HEK293 (cell line): Measurements from ENCODE around the gene PLEKHG4.

Experiments
- CTCF ChIA-PET: fragments of 350-600 bp; formaldehyde crosslinking; extraction: SDS; loops from one replicate; lab custom pipeline; 2021; ENCODE audit warnings: antibody characterized with exemption; lab: Yijun Ruan, JAX
- POLR2A ChIA-PET: fragments of 300-600 bp; formaldehyde crosslinking; extraction: SDS; loops from one replicate; lab custom pipeline; 2020; ENCODE audit warnings: antibody characterized with exemption, inconsistent platforms; lab: Yijun Ruan, JAX
- H3K27ac ChIP-seq: fragments of 200-500 bp; sonication (Bioruptor generic); 2 replicates; pipeline ENCODE4 v1.5.1; 2014; ENCODE audit warnings: low read depth, low read length, control low read depth, inconsistent platforms; ENCODE audit errors: extremely low read depth
- H3K36me3 ChIP-seq, 2 experiments: fragments of 200-500 bp in 1 of 2; sonication (Bioruptor generic) in 1 of 2; 1 replicate in 1 of 2; 2 replicates in 1 of 2; pipeline ENCODE4 v1.5.1; 2014 to 2017; ENCODE audit warnings: inconsistent platforms in 2 of 2, low read length in 2 of 2; ENCODE audit not compliant: control insufficient read depth in 2 of 2, insufficient read depth in 1 of 2
- H3K4me1 ChIP-seq: fragments of 200-500 bp; sonication (Bioruptor generic); 2 replicates; pipeline ENCODE4 v1.5.1; 2014; ENCODE audit warnings: mild to moderate bottlenecking, low read length, inconsistent platforms; ENCODE audit not compliant: control insufficient read depth, insufficient read depth
- H3K4me3 ChIP-seq: 2 replicates; pipeline ENCODE4 v1.5.1; 2011; ENCODE audit warnings: low read depth, mild to moderate bottlenecking, control low read depth, low read length, moderate library complexity
- H3K9me3 ChIP-seq: fragments of 200-500 bp; sonication (Bioruptor generic); 2 replicates; pipeline ENCODE4 v1.5.1; 2014; ENCODE audit warnings: low read depth, low read length, inconsistent platforms; ENCODE audit not compliant: control insufficient read depth, insufficient read depth
- HOXC10 ChIP-seq: sonication (generic); formaldehyde crosslinking; IDR thresholded peaks from 2 replicates; pipeline ENCODE4 v1.8.1; 2023; ENCODE audit warnings: mild to moderate bottlenecking, missing genetic modification reagents
- IKZF3 ChIP-seq: fragments of 450-650 bp; IDR thresholded peaks from 2 replicates; pipeline ENCODE4 v1.5.0; 2018; ENCODE audit warnings: missing biosample characterization, mild to moderate bottlenecking, missing genetic modification characterization, moderate library complexity
- SALL2 ChIP-seq: fragments of 450-650 bp; formaldehyde crosslinking; IDR thresholded peaks from 2 replicates; pipeline ENCODE4 v1.5.0; 2017; ENCODE audit warnings: missing biosample characterization, mild to moderate bottlenecking, missing genetic modification characterization, borderline replicate concordance
- ZBTB17 ChIP-seq: fragments of 450-650 bp; formaldehyde crosslinking; IDR thresholded peaks from 2 replicates; pipeline ENCODE4 v1.5.1; 2016; ENCODE audit warnings: missing biosample characterization, missing genetic modification characterization
- ZEB2 ChIP-seq: fragments of 450-650 bp; formaldehyde crosslinking; IDR thresholded peaks from 2 replicates; pipeline ENCODE4 v1.5.1; 2016; ENCODE audit warnings: missing biosample characterization, missing genetic modification characterization
- ZNF132 ChIP-seq: fragments of 450-650 bp; formaldehyde crosslinking; IDR thresholded peaks from 2 replicates; pipeline ENCODE4 v1.5.1; 2017; ENCODE audit warnings: missing biosample characterization, missing genetic modification characterization, borderline replicate concordance
- ZNF2 ChIP-seq: fragments of 450-650 bp; formaldehyde crosslinking; IDR thresholded peaks from 2 replicates; pipeline ENCODE4 v1.5.1; 2016; ENCODE audit warnings: missing biosample characterization, missing genetic modification characterization
- ZNF202 ChIP-seq: fragments of 450-650 bp; formaldehyde crosslinking; IDR thresholded peaks from 2 replicates; pipeline ENCODE4 v1.5.1; 2016; ENCODE audit warnings: missing biosample characterization, missing genetic modification characterization, borderline replicate concordance
- ZNF239 ChIP-seq: fragments of 450-650 bp; formaldehyde crosslinking; IDR thresholded peaks from 2 replicates; pipeline ENCODE4 v1.5.1; 2016; ENCODE audit warnings: missing biosample characterization, missing genetic modification characterization
- ZNF350 ChIP-seq: fragments of 450-650 bp; formaldehyde crosslinking; IDR thresholded peaks from 2 replicates; pipeline ENCODE4 v1.5.0; 2017; ENCODE audit warnings: missing biosample characterization, mild to moderate bottlenecking, missing genetic modification characterization
- ZNF600 ChIP-seq: fragments of 450-650 bp; formaldehyde crosslinking; IDR thresholded peaks from 2 replicates; pipeline ENCODE4 v1.5.1; 2016; ENCODE audit warnings: missing biosample characterization, missing genetic modification characterization
- ZSCAN16 ChIP-seq: fragments of 450-650 bp; formaldehyde crosslinking; IDR thresholded peaks from 2 replicates; pipeline ENCODE4 v1.5.1; 2016; ENCODE audit warnings: missing biosample characterization, missing genetic modification characterization
- TF ChIP-seq, protein P1 (sequence below): fragments of 450-650 bp; formaldehyde crosslinking; IDR thresholded peaks from 2 replicates; pipeline ENCODE4 v1.5.1; 2016; ENCODE audit warnings: missing biosample characterization, missing genetic modification characterization, borderline replicate concordance
- TF ChIP-seq, protein P2 (sequence below): fragments of 450-650 bp; formaldehyde crosslinking; IDR thresholded peaks from 2 replicates; pipeline ENCODE4 v1.5.1; 2016; ENCODE audit warnings: missing biosample characterization, missing genetic modification characterization
- TF ChIP-seq, protein P3 (sequence below): sonication (generic); formaldehyde crosslinking; IDR thresholded peaks from 2 replicates; pipeline ENCODE4 v1.8.1; 2022; ENCODE audit warnings: mild to moderate bottlenecking, moderate library complexity, missing genetic modification reagents
- TF ChIP-seq, protein P4 (sequence below): fragments of 450-650 bp; formaldehyde crosslinking; IDR thresholded peaks from 2 replicates; pipeline ENCODE4 v1.5.1; 2016; ENCODE audit warnings: missing biosample characterization, missing genetic modification characterization
- TF ChIP-seq, protein P5 (sequence below): fragments of 450-650 bp; IDR thresholded peaks from 2 replicates; pipeline ENCODE4 v1.5.1; 2018; ENCODE audit warnings: missing biosample characterization, missing genetic modification characterization

Gene PLEKHG4

DNA sequence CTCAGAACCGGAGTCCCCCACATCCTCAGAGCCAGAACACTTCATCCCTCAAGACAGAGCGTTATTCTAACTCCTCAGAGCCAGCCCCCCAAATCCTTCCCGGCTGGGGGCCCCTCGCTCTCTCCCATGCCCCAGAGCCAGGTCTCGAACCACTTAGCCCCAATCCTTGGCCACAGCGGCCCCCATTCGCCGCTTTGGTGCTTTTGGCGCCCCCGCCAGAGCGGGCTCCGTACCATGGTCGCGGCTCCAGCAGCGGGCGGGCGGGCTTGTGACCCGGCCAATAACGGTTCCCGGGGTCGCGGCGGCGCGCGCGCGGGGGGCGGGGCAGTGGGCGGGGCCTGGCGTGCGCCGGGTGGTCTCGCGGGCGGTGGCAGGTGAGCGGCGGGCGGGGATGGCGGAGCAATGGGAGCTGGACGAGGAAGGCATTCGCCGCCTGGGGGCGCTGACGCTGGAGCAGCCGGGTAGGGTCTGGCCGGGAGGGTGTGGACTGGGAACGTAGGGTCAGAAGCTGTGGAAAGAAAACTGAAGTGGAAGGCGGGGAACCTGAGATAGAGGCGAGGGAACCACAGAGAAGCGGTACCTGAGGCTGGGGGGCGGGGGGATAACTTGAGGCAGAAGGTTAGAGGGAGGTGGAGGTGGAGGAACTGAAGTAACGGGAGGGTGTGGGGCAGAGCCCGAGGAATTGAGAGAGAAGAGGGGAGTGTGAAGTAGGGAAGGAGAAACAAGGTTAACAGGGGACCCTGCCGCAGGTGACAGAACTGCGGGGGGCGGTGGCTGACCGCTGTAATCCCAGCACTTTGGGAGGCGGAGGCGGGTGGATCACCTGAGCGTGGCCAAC is 47.4 kb downstream of the PLEKHG4 start, which contains the start of the genes KCTD19 and LRRC36 (continued):
- TF ChIP-seq ZNF202 (tag by site-specific recombination): 0 out of 2 replicates have a peak, but pooled peaks have one; percentile 51
- TF ChIP-seq ZEB2 (tag by site-specific recombination): peak; percentile 75
- TF ChIP-seq ZNF239 (tag by site-specific recombination): no peak
- TF ChIP-seq ZSCAN16 (tag by site-specific recombination): 0 out of 2 replicates have a peak, but pooled peaks have one; percentile 19
- TF ChIP-seq ZNF600 (tag by site-specific recombination): peak; percentile 71
- TF ChIP-seq IKZF3: peak; percentile 49
- TF ChIP-seq, protein P1, sequence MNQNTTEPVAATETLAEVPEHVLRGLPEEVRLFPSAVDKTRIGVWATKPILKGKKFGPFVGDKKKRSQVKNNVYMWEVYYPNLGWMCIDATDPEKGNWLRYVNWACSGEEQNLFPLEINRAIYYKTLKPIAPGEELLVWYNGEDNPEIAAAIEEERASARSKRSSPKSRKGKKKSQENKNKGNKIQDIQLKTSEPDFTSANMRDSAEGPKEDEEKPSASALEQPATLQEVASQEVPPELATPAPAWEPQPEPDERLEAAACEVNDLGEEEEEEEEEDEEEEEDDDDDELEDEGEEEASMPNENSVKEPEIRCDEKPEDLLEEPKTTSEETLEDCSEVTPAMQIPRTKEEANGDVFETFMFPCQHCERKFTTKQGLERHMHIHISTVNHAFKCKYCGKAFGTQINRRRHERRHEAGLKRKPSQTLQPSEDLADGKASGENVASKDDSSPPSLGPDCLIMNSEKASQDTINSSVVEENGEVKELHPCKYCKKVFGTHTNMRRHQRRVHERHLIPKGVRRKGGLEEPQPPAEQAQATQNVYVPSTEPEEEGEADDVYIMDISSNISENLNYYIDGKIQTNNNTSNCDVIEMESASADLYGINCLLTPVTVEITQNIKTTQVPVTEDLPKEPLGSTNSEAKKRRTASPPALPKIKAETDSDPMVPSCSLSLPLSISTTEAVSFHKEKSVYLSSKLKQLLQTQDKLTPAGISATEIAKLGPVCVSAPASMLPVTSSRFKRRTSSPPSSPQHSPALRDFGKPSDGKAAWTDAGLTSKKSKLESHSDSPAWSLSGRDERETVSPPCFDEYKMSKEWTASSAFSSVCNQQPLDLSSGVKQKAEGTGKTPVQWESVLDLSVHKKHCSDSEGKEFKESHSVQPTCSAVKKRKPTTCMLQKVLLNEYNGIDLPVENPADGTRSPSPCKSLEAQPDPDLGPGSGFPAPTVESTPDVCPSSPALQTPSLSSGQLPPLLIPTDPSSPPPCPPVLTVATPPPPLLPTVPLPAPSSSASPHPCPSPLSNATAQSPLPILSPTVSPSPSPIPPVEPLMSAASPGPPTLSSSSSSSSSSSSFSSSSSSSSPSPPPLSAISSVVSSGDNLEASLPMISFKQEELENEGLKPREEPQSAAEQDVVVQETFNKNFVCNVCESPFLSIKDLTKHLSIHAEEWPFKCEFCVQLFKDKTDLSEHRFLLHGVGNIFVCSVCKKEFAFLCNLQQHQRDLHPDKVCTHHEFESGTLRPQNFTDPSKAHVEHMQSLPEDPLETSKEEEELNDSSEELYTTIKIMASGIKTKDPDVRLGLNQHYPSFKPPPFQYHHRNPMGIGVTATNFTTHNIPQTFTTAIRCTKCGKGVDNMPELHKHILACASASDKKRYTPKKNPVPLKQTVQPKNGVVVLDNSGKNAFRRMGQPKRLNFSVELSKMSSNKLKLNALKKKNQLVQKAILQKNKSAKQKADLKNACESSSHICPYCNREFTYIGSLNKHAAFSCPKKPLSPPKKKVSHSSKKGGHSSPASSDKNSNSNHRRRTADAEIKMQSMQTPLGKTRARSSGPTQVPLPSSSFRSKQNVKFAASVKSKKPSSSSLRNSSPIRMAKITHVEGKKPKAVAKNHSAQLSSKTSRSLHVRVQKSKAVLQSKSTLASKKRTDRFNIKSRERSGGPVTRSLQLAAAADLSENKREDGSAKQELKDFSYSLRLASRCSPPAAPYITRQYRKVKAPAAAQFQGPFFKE (tag by site-specific recombination): 0 out of 2 replicates have a peak, but pooled peaks have one; percentile 28
- TF ChIP-seq ZNF2 (tag by site-specific recombination): peak; percentile 93

DNA sequence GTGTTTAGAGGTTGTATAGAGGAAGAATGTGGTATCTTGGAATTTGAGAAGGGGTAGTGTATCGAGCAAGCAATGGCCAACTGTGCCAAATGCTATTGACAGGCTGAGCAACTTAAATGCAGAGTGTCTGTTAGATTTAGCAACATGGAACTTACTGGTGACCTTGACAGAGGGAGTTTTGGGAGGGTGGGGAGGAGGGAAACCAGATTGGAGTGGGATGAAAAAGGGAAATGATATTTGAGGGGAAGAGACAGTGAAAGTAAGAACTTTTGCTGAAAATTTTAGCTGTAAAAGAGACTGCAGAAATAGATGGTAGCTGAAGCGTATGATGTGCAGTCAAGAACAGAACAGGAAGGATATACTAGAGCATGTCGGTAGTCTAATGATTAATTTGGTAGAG is 48.4 kb downstream of the PLEKHG4 start:
- CTCF ChIA-PET: interaction anchor here (0.7 to 2.6 kb wide), 18 partner anchors 8 to 315 kb away, joined by 3 to 18 read pairs (median 5); partner anchors contain the start of gene ZDHHC1
- no peak for TF ChIP-seq HOXC10
- TF ChIP-seq SALL2: no peak
- no peak for TF ChIP-seq ZNF132 (tag by site-specific recombination)
- TF ChIP-seq ZNF350 (tag by site-specific recombination): no peak
- TF ChIP-seq, protein P2, sequence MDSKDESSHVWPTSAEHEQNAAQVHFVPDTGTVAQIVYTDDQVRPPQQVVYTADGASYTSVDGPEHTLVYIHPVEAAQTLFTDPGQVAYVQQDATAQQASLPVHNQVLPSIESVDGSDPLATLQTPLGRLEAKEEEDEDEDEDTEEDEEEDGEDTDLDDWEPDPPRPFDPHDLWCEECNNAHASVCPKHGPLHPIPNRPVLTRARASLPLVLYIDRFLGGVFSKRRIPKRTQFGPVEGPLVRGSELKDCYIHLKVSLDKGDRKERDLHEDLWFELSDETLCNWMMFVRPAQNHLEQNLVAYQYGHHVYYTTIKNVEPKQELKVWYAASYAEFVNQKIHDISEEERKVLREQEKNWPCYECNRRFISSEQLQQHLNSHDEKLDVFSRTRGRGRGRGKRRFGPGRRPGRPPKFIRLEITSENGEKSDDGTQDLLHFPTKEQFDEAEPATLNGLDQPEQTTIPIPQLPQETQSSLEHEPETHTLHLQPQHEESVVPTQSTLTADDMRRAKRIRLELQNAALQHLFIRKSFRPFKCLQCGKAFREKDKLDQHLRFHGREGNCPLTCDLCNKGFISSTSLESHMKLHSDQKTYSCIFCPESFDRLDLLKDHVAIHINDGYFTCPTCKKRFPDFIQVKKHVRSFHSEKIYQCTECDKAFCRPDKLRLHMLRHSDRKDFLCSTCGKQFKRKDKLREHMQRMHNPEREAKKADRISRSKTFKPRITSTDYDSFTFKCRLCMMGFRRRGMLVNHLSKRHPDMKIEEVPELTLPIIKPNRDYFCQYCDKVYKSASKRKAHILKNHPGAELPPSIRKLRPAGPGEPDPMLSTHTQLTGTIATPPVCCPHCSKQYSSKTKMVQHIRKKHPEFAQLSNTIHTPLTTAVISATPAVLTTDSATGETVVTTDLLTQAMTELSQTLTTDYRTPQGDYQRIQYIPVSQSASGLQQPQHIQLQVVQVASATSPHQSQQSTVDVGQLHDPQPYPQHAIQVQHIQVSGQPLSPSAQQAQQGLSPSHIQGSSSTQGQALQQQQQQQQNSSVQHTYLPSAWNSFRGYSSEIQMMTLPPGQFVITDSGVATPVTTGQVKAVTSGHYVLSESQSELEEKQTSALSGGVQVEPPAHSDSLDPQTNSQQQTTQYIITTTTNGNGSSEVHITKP: 0 out of 2 replicates have a peak, but pooled peaks have one; percentile 10
- TF ChIP-seq, protein P3, sequence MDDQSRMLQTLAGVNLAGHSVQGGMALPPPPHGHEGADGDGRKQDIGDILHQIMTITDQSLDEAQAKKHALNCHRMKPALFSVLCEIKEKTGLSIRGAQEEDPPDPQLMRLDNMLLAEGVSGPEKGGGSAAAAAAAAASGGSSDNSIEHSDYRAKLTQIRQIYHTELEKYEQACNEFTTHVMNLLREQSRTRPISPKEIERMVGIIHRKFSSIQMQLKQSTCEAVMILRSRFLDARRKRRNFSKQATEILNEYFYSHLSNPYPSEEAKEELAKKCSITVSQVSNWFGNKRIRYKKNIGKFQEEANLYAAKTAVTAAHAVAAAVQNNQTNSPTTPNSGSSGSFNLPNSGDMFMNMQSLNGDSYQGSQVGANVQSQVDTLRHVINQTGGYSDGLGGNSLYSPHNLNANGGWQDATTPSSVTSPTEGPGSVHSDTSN (CRISPR knock-in tag): no peak
- TF ChIP-seq, protein P4, sequence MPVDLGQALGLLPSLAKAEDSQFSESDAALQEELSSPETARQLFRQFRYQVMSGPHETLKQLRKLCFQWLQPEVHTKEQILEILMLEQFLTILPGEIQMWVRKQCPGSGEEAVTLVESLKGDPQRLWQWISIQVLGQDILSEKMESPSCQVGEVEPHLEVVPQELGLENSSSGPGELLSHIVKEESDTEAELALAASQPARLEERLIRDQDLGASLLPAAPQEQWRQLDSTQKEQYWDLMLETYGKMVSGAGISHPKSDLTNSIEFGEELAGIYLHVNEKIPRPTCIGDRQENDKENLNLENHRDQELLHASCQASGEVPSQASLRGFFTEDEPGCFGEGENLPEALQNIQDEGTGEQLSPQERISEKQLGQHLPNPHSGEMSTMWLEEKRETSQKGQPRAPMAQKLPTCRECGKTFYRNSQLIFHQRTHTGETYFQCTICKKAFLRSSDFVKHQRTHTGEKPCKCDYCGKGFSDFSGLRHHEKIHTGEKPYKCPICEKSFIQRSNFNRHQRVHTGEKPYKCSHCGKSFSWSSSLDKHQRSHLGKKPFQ (tag by site-specific recombination): no peak
- no peak for TF ChIP-seq ZBTB17
- TF ChIP-seq, protein P5, sequence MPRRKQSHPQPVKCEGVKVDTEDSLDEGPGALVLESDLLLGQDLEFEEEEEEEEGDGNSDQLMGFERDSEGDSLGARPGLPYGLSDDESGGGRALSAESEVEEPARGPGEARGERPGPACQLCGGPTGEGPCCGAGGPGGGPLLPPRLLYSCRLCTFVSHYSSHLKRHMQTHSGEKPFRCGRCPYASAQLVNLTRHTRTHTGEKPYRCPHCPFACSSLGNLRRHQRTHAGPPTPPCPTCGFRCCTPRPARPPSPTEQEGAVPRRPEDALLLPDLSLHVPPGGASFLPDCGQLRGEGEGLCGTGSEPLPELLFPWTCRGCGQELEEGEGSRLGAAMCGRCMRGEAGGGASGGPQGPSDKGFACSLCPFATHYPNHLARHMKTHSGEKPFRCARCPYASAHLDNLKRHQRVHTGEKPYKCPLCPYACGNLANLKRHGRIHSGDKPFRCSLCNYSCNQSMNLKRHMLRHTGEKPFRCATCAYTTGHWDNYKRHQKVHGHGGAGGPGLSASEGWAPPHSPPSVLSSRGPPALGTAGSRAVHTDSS (tag by site-specific recombination): no peak

More for the DNA sequence above, 48.4 kb downstream of the PLEKHG4 start:
- H3K9me3 ChIP-seq: no peaks in the 10 kb centered on the region
- no peaks in the 10 kb centered on the region for H3K36me3 ChIP-seq
- H3K4me3 ChIP-seq: no peak overlapping the region
- H3K4me1 ChIP-seq: no peaks in the 10 kb centered on the region
- no peak overlapping the region for H3K27ac ChIP-seq
- POLR2A ChIA-PET: interaction anchor here (1.3 kb wide), 1 partner anchor 101 kb away, joined by 4 read pairs; the partner anchor contains the start of gene TMEM208
